Measurements from ENCODE around the gene DUOXA2.
"Not testable (repeated sequence)": the region's sequence is repeated elsewhere in the genome, so short reads cannot be mapped to it uniquely, and the experiment has no call there.

DUOXA2 gene

GRCh38 chr15:45097466-45097865 is 16.7 kb upstream of the DUOXA2 start:
- no peak for DNase-seq

- DNase-seq: no peak
Measured at GRCh38 chr15:45099549-45100165, 14.5 kb upstream of the DUOXA2 start.

- DNase-seq: no peak
Measured at GRCh38 chr15:45100884-45101625, 13.1 kb upstream of the DUOXA2 start.

- DNase-seq: no peak
Measured at GRCh38 chr15:45101749-45102148, 12.4 kb upstream of the DUOXA2 start.

GRCh38 chr15:45102226-45102625 is 11.9 kb upstream of the DUOXA2 start:
- DNase-seq: no peak

GRCh38 chr15:45104170-45104569 is 10.0 kb upstream of the DUOXA2 start:
- not testable (repeated sequence) for DNase-seq

- DNase-seq: no peak
Measured at GRCh38 chr15:45105586-45105985, 8.5 kb upstream of the DUOXA2 start.

GRCh38 chr15:45106002-45106790 is 7.9 kb upstream of the DUOXA2 start:
- DNase-seq: no peak

GRCh38 chr15:45107941-45108630 is 6.0 kb upstream of the DUOXA2 start:
- no peak for DNase-seq

- DNase-seq: no peak
Measured at GRCh38 chr15:45110256-45110820, 3.8 kb upstream of the DUOXA2 start.

- no peak for DNase-seq
Measured at GRCh38 chr15:45111390-45112142, 2.6 kb upstream of the DUOXA2 start.

GRCh38 chr15:45112143-45112590 is 2.0 kb upstream of the DUOXA2 start:
- no peak for DNase-seq

- no peak for DNase-seq
Measured at GRCh38 chr15:45112591-45113379, 1.3 kb upstream of the DUOXA2 start.

GRCh38 chr15:45113380-45113990 is 641 bp upstream of the DUOXA2 start:
- no peak for DNase-seq

GRCh38 chr15:45114751-45115085 is 592 bp downstream of the DUOXA2 start:
- no peak for DNase-seq

- no peak for DNase-seq
Measured at GRCh38 chr15:45115312-45115820, 1.2 kb downstream of the DUOXA2 start.

- DNase-seq: no peak
Measured at GRCh38 chr15:45116006-45116481, 1.9 kb downstream of the DUOXA2 start.

- DNase-seq: no peak
Measured at GRCh38 chr15:45116482-45117307, 2.6 kb downstream of the DUOXA2 start.
